Measurements from ENCODE around the gene S100A16. TPM values are rescaled to one million over a fixed set of nuclear protein-coding genes. Genes with fewer than 3 reads are reported as not detected.

S100A16 gene
- total and polyA plus RNA-seq, 4 donors: 70.6 to 182 (median 141) TPM

- no peak for ATAC-seq (ENCODE audit: insufficient read depth, low FRiP score)
- Histone ChIP-seq H3K4me3 (no peak overlapping the region), H3K9ac (ENCODE audit: insufficient read depth in 1 of 2, low read length in 2 of 2) (no peak overlapping the region), H3K27ac (ENCODE audit: low read depth in 1 of 2, low read length in 1 of 2) (peak overlapping the region in 1 of 2 donors; percentile 32), H3K27me3 (ENCODE audit: control insufficient read depth in 3 of 3, insufficient read depth in 3 of 3, low read length in 2 of 3) (no peaks in the 10 kb centered on the region), H3K36me3 (ENCODE audit: control insufficient read depth in 4 of 4, insufficient read depth in 4 of 4, low read length in 4 of 4) (peaks cover 0 to 1% (median 0%) of the 10 kb centered on the region in 4 donors), H3K9me3 (ENCODE audit: control insufficient read depth in 4 of 4, insufficient read depth in 3 of 4, low read length in 3 of 4) (no peaks in the 10 kb centered on the region), H3K4me1 (ENCODE audit: control insufficient read depth in 5 of 5, insufficient read depth in 5 of 5, low read length in 5 of 5) (peaks cover 5 to 51% (median 28%) of the 10 kb centered on the region in 5 donors)
- 75 to 91% methylated on average over 2 of the region's 2 CpGs for WGBS, 2 donors
- no peak for TF ChIP-seq CTCF (IDR thresholded peaks at IDR 0.05; ENCODE audit: control extremely low read depth, extremely low read depth)
- no peak for DNase-seq
Observed at GRCh38 chr1:153614189-153614900, 1.4 kb upstream of the S100A16 start.

GRCh38 chr1:153613406-153613805 is 469 bp upstream of the S100A16 start:
- no peak for DNase-seq
- no peaks in the 10 kb centered on the region for H3K9me3 ChIP-seq (ENCODE audit: control insufficient read depth in 4 of 4, insufficient read depth in 3 of 4, low read length in 3 of 4)
- peaks cover 11 to 56% (median 30%) of the 10 kb centered on the region in 5 donors for H3K4me1 ChIP-seq (ENCODE audit: control insufficient read depth in 5 of 5, insufficient read depth in 5 of 5, low read length in 5 of 5)
- H3K4me3 ChIP-seq: no peak overlapping the region
- WGBS, 2 donors: 80 to 89% methylated on average over 5 of the region's 5 CpGs
- no peak for TF ChIP-seq CTCF (IDR thresholded peaks at IDR 0.05; ENCODE audit: control extremely low read depth, extremely low read depth)
- H3K36me3 ChIP-seq (ENCODE audit: control insufficient read depth in 4 of 4, insufficient read depth in 4 of 4, low read length in 4 of 4): no peaks in the 10 kb centered on the region
- peak overlapping the region in 1 of 2 donors; percentile 17 for H3K9ac ChIP-seq (ENCODE audit: insufficient read depth in 1 of 2, low read length in 2 of 2)
- H3K27me3 ChIP-seq (ENCODE audit: control insufficient read depth in 3 of 3, insufficient read depth in 3 of 3, low read length in 2 of 3): no peaks in the 10 kb centered on the region
- no peak for ATAC-seq (ENCODE audit: insufficient read depth, low FRiP score)
- H3K27ac ChIP-seq (ENCODE audit: low read depth in 1 of 2, low read length in 1 of 2): peak overlapping the region; percentile 75 to 87

GRCh38 chr1:153612111-153612754 is 704 bp downstream of the S100A16 start:
- WGBS, 2 donors: 67 to 81% methylated on average over 11 of the region's 11 CpGs
- ATAC-seq (ENCODE audit: insufficient read depth, low FRiP score): no peak
- Histone ChIP-seq H3K27ac (ENCODE audit: low read depth in 1 of 2, low read length in 1 of 2) (peak overlapping the region; percentile 75 to 87), H3K4me1 (ENCODE audit: control insufficient read depth in 5 of 5, insufficient read depth in 5 of 5, low read length in 5 of 5) (peaks cover 11 to 63% (median 33%) of the 10 kb centered on the region in 5 donors), H3K4me3 (peak overlapping the region; percentile 15), H3K9ac (ENCODE audit: insufficient read depth in 1 of 2, low read length in 2 of 2) (peak overlapping the region; percentile 43 to 95), H3K36me3 (ENCODE audit: control insufficient read depth in 4 of 4, insufficient read depth in 4 of 4, low read length in 4 of 4) (peaks cover 0 to 6% (median 1%) of the 10 kb centered on the region in 4 donors), H3K27me3 (ENCODE audit: control insufficient read depth in 3 of 3, insufficient read depth in 3 of 3, low read length in 2 of 3) (no peaks in the 10 kb centered on the region), H3K9me3 (ENCODE audit: control insufficient read depth in 4 of 4, insufficient read depth in 3 of 4, low read length in 3 of 4) (no peaks in the 10 kb centered on the region)
- DNase-seq: peak in 2 of 3 donors; percentile 38 to 47
- TF ChIP-seq CTCF (IDR thresholded peaks at IDR 0.05; ENCODE audit: control extremely low read depth, extremely low read depth): no peak

All from lung (tissue), 12 donors.